H4 (cell line): ENCODE results near the gene ENHO. TPM values are rescaled to one million over a fixed set of nuclear protein-coding genes. Genes with fewer than 3 reads are reported as not detected.

Experiments
- DNase-seq: peaks from one replicate; pipeline ENCODE4 v3.0.0-alpha.2; 2015; ENCODE audit warnings: low spot score
- total RNA-seq: library from RNA; depleted of rRNA; stranded (reverse); fragments of >200 nt; shearing (Covaris generic); gene quantifications from 2 replicates; pipeline ENCODE4 v1.2.3, GENCODE V29; 2014; rRNA removed

The ENHO gene
- total RNA-seq = 1.9 and 2.3 TPM in 2 replicates

DNA sequence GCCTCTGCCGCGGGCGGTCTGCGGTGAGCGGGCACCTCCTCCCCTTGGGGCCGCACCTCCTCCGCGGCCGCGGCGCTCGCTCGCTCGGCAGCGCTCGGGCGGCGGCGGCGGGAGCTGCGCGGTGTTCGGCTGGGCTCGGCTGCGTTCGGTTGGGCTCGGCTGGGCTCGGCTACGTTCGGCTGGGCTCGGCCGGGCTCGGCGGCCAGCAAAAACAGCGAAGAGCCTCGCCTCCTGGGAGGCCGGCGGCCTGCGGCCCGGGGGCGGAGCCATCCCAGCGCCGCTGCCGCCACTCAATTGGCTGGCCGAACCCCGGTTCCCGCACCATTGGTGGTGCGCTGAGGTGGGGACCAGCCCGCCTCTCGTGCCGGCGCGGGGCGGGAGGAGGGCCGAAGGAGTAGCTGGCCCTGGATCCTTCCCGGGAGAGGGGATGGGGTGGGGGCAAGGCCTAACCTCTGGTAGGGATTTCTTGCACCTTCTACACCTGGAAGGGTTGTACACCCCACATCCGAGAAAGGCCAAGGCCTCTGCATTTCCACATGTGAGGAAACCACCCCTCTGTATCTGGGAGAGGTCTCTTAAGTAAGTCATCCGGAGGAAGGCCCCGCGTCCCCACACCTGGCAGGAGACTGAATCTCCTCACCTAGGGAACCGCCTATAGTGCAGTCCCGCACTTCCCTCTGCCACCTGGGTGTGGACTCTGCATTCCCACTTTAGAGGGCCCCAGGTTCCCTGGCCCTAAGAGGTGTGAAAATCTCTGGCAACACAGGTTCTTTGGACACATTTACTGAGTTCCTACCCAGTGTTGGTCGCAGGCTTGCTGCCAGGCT lies at the start of gene ENHO:
Gene ENHO, minus strand, starts transcription at position 20 of the 827 bp plus-strand sequence. CDS start 1,295 bp downstream, outside the sequence.
- peak; percentile 82 for DNase-seq

GRCh38 chr9:34572092-34572491 lies 49.3 kb upstream of the ENHO start:
- DNase-seq = no peak

DNA sequence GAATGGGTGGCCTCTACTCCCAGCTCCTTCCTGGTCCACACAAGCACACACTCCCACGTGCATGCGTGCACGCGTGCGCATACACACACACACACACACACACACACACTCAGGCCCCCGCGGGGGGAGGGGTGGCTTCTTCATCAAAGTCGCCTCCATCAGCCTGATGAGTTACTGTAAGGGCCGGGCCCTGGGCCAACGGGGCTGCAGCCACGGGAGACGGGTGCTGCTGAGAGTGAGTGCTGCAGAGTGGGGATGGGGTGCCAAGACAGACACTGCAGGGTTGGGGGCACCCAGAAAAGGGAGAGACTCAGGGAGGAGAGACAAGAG lies 48.7 kb upstream of the ENHO start:
- no peak for DNase-seq

GRCh38 chr9:34570809-34571480 lies 48.2 kb upstream of the ENHO start:
- no peak for DNase-seq

DNA sequence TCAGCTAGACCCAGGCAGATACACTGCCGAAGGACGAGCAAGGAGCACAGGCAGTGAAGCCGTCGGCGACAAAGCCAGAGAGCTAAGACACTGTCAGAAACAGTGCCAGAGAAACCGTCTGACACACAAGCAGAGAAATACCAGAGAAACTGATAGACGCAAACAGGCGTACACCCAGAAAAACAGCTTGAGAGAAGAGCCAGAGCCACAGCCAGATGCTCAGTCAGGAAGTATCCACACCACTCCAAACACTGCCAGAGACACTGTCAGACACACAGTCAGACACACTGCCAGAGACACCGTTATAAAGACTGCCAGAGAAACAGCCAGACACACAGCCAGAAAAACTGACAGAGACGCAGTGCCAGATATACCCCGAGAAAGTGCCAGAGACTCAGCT lies 47.6 kb upstream of the ENHO start:
- no peak for DNase-seq

DNA sequence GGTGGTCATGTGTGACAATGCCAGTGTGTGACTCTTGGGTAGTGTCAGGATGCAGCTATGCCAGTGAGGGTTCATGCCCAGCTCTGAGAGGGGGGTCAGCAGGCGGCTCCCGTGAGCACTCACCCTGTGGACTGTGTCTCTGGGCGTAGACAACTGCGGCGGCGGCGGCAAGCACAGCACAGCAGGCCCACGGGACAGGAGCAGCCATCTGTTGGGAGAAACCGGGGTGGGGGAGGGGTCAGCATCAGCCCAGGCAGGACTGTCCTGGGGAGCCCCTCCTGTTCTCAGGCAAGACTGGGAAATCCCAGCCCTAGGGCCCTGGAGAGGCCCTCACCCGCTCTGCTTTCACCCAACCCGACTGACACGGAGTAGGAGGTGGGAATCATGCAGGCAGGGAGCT lies 46.0 kb upstream of the ENHO start:
- no peak for DNase-seq

GRCh38 chr9:34568133-34568532 lies 45.3 kb upstream of the ENHO start:
- DNase-seq = no peak

DNA sequence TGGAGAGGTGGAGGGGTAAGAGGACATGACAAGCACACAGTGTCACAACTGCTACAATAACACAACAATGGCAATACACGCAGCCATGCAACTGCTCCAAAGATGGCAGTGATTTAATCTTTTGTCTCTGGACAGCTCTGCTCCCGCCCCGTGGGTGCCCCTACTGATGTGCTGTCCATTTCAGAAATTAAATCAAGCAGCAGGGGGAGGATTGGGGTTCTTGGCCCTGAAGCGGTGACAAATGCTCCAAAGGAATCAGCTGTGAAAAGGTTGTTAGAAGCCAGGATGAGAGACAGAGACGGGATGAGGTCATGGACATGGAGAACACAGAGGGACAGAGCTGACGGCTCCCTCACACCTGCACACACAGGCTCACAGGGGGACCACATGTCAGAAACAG lies 44.2 kb upstream of the ENHO start:
- DNase-seq = no peak

DNA sequence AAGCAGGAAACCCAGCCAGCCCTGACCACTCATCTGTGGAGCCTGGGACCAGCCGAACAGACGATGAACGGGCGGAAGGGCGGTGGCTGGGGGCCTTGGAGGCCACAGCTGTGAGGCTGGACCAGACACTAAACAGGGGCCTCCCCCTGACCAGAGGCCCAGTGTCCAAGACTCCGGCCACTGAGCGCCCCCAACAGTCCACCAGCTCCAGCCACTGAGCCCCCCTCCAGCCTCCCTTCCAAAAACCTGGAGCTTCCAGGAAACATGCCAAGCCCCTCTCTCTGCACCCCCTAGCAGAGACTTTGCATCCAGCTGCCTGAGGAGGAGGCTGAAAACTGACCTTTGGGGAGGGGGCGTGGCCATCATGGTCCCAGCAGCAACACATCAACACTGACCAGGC lies 43.5 kb upstream of the ENHO start:
- no peak for DNase-seq

- DNase-seq = no peak
Measured at GRCh38 chr9:34565856-34566255, 43.1 kb upstream of the ENHO start.

DNA sequence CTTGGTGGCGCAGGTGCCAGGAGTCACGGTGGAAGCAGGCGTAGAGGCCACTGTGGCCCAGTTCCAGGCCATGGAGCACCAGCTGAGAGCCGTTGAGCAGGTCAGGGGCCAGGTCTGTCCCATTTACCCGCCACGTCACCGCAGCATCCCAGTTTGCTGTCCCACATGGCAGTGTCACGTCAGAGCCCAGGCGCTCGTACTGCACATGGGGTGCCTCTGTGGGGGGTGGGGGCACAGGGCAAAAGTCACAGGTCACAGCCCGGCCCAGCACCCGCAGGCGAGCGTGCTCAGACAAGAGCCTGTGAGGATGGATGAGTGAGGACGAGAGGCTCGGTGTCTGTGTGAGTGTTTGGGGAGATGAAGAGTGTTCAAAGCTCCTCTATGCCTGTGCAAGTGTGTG lies 41.8 kb upstream of the ENHO start:
- DNase-seq = no peak

GRCh38 chr9:34563262-34563661 lies 40.5 kb upstream of the ENHO start:
- no peak for DNase-seq

DNA sequence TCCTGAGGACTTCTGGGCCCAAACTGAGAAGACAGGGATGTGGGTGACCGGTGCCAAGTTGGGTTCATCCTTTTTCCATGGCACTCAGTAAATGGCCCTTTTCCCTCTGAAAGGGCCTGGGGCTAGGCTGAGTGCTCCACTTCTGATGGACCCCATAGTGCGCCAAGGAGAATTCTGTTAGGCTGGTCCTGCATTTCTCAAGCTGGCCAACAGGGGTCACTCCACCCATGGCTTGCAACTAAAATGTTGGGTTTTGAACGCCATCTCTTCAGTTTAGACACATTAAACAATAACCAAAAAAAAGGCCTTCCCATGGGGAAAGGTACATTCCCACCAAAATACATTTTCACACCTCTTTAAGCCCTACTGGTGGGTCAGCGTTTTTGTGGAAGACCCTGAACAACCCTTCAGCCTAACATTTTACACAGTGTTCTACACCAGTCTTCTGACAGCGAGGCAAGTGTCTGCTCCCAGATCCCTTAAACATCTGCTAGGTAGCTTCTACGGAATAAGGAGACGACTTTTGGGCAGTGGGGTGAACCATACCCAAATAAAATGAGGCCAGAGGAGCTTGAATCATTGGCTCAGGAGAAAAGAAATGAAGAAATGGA lies 39.5 kb upstream of the ENHO start:
- DNase-seq = no peak

- DNase-seq = no peak
Measured at GRCh38 chr9:34560599-34561214, 37.9 kb upstream of the ENHO start.

GRCh38 chr9:34559624-34560455 lies 37.0 kb upstream of the ENHO start:
- DNase-seq = peak; percentile 48

DNA sequence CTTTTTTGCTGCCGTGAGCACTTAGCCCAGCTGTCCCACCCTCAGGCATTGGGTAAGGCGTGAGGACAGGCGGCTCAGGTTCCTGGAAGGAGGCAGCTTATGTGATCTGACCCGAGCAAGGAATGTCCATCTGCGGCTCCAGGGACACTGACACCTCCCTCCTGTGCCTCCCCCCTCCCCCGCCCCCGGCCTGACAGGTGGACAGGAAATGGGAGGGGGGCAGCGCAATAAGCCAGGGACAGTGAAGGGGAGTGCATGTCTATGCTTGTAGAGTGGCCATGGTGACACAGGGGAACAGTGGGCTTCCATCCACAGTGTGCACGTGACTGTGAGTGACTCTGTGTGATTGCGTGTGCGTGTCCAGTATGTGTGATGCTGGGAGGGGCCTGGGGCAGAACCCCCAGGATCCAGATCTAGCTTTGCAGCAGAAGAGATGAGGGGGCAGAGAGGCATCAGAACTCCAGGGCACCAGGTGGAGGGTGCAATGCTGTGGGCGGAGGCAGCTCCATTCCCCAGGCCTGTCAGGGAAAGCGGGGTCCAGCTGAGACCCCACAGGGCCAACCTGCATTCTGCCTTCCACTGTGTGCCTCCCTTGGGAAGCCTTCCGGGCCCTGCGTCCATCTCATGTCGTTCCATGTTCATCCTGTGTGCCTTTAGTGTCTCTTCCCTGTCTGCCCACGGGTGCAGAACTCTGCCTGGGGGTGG lies 36.3 kb upstream of the ENHO start:
- DNase-seq = no peak

GRCh38 chr9:34558364-34558763 lies 35.6 kb upstream of the ENHO start:
- no peak for DNase-seq

GRCh38 chr9:34557426-34558321 lies 34.9 kb upstream of the ENHO start:
- DNase-seq = no peak

GRCh38 chr9:34556949-34557348 lies 34.2 kb upstream of the ENHO start:
- DNase-seq = no peak

- DNase-seq = no peak
Measured at GRCh38 chr9:34555936-34556525, 33.2 kb upstream of the ENHO start.
